Smooth muscle cell (in vitro differentiated cells): ENCODE data around the gene PAX7. TPM values are rescaled to one million over a fixed set of nuclear protein-coding genes. Genes with fewer than 3 reads are reported as not detected.

Experiments used
- DNase-seq: peaks from one replicate; lab custom pipeline; 2025; ENCODE audit not compliant: unreplicated experiment; lab: John Stamatoyannopoulos, UW
- H2AFZ ChIP-seq: fragments of 200-600 bp; sonication (generic); 2 replicates; pipeline ENCODE4 v1.6.0; 2016; ENCODE audit warnings: antibody characterized with exemption, low read depth, mild to moderate bottlenecking
- H3F3A ChIP-seq: fragments of 200-600 bp; sonication (generic); 2 replicates; pipeline ENCODE4 v1.6.0; 2017; ENCODE audit warnings: antibody characterized with exemption, low read depth
- H3K27ac ChIP-seq: fragments of 200-600 bp; sonication (generic); 2 replicates; pipeline ENCODE4 v1.5.1; 2016; ENCODE audit warnings: low read depth, mild to moderate bottlenecking
- H3K27me3 ChIP-seq: fragments of 200-600 bp; sonication (generic); 2 replicates; pipeline ENCODE4 v1.6.1; 2016; ENCODE audit warnings: low read depth, mild to moderate bottlenecking
- H3K36me3 ChIP-seq: fragments of 200-600 bp; sonication (generic); 2 replicates; pipeline ENCODE4 v1.5.1; 2016; ENCODE audit warnings: low read depth
- H3K4me1 ChIP-seq: fragments of 200-600 bp; sonication (generic); 2 replicates; pipeline ENCODE4 v1.5.1; 2016; ENCODE audit warnings: low read depth
- H3K4me2 ChIP-seq: fragments of 200-600 bp; sonication (generic); 2 replicates; pipeline ENCODE4 v1.6.0; 2016; ENCODE audit warnings: mild to moderate bottlenecking
- H3K4me3 ChIP-seq: fragments of 200-600 bp; sonication (generic); 2 replicates; pipeline ENCODE4 v1.5.1; 2016; ENCODE audit warnings: mild to moderate bottlenecking
- H3K79me2 ChIP-seq: fragments of 200-600 bp; sonication (generic); 2 replicates; pipeline ENCODE4 v1.6.0; 2016; ENCODE audit warnings: low read depth, mild to moderate bottlenecking
- H3K9ac ChIP-seq: fragments of 200-600 bp; sonication (generic); 2 replicates; pipeline ENCODE4 v1.6.0; 2016; ENCODE audit warnings: low read depth
- H3K9me3 ChIP-seq: fragments of 200-600 bp; sonication (generic); replicated peaks from 2 replicates; pipeline ENCODE4 v1.5.1; 2016; ENCODE audit warnings: low read depth
- H4K20me1 ChIP-seq: fragments of 200-600 bp; sonication (generic); 2 replicates; pipeline ENCODE4 v1.6.0; 2016; ENCODE audit warnings: low read depth
- CTCF ChIP-seq: fragments of 200-600 bp; sonication (generic); IDR thresholded peaks from 2 replicates; pipeline ENCODE4 v1.5.1; 2017; ENCODE audit warnings: borderline replicate concordance, mild to moderate bottlenecking, antibody characterized with exemption; ENCODE audit not compliant: insufficient read depth, poor library complexity, severe bottlenecking
- WGBS: methylation state at CpG from one replicate; pipeline ENCODE4 v1.1.7; 2016; ENCODE audit warnings: low lambda C conversion rate; 5-methylcytosine and 5-hydroxymethylcytosine counted together
- polyA plus RNA-seq: library from polyadenylated mRNA; unstranded; fragments of >200 nt; fragmentation: Nextera tagmentation; extraction: Ambion mirVana; gene quantifications from 2 replicates; pipeline ENCODE4 v1.2.1, GENCODE V29; 2016
- total RNA-seq: library from RNA; depleted of rRNA; stranded (reverse); fragments of >200 nt; gene quantifications from 2 replicates; pipeline ENCODE4 v1.2.3, GENCODE V29; 2014

Gene PAX7
- total and polyA plus RNA-seq, 2 experiments from 2014 or later, result not detected

- no peaks in the 10 kb centered on the region for H4K20me1 ChIP-seq
- H3K9me3 ChIP-seq, result no peaks in the 10 kb centered on the region
- H3K4me1 ChIP-seq, result no peaks in the 10 kb centered on the region
- no peak overlapping the region for H3K4me2 ChIP-seq
- peaks cover 11% of the 10 kb centered on the region for H3K27me3 ChIP-seq
- no peak overlapping the region for H3K27ac ChIP-seq
- WGBS, result 73% methylated on average over 11 of the region's 11 CpGs
- H3K4me3 ChIP-seq, result no peak overlapping the region
- no peak for TF ChIP-seq CTCF
- H3K9ac ChIP-seq, result no peak overlapping the region
- H3K79me2 ChIP-seq, result no peaks in the 10 kb centered on the region
- no peaks in the 10 kb centered on the region for H3K36me3 ChIP-seq
- no peak overlapping the region for H2AFZ ChIP-seq
- H3F3A ChIP-seq, result no peaks in the 10 kb centered on the region
- no peak for DNase-seq
Measured at GRCh38 chr1:18711536-18712251, 81.0 kb downstream of the PAX7 start.

GRCh38 chr1:18712252-18712600, 81.6 kb downstream of the PAX7 start:
- WGBS, result 68% methylated on average over 5 of the region's 5 CpGs
- no peaks in the 10 kb centered on the region for H3K79me2 ChIP-seq
- DNase-seq, result no peak
- H4K20me1 ChIP-seq, result no peaks in the 10 kb centered on the region
- no peak overlapping the region for H3K9ac ChIP-seq
- no peaks in the 10 kb centered on the region for H3K9me3 ChIP-seq
- H3F3A ChIP-seq, result no peaks in the 10 kb centered on the region
- TF ChIP-seq CTCF, result no peak
- H2AFZ ChIP-seq, result no peak overlapping the region
- no peaks in the 10 kb centered on the region for H3K36me3 ChIP-seq
- no peak overlapping the region for H3K4me2 ChIP-seq
- no peak overlapping the region for H3K4me3 ChIP-seq
- H3K4me1 ChIP-seq, result no peaks in the 10 kb centered on the region
- H3K27me3 ChIP-seq, result peaks cover 16% of the 10 kb centered on the region
- H3K27ac ChIP-seq, result no peak overlapping the region

GRCh38 chr1:18714404-18715175, 83.9 kb downstream of the PAX7 start:
- WGBS, result 81% methylated on average over 11 of the region's 12 CpGs
- DNase-seq, result no peak

More at GRCh38 chr1:18714404-18715175, 83.9 kb downstream of the PAX7 start:
- no peaks in the 10 kb centered on the region for H3K9me3 ChIP-seq
- H4K20me1 ChIP-seq, result no peaks in the 10 kb centered on the region
- H3K4me3 ChIP-seq, result no peak overlapping the region
- no peak for TF ChIP-seq CTCF
- H3K79me2 ChIP-seq, result no peaks in the 10 kb centered on the region
- no peak overlapping the region for H3K4me2 ChIP-seq
- H3K4me1 ChIP-seq, result no peaks in the 10 kb centered on the region
- no peak overlapping the region for H3K9ac ChIP-seq
- H3K27me3 ChIP-seq, result peaks cover 35% of the 10 kb centered on the region
- no peak overlapping the region for H3K27ac ChIP-seq
- H2AFZ ChIP-seq, result no peak overlapping the region
- no peaks in the 10 kb centered on the region for H3K36me3 ChIP-seq
- no peaks in the 10 kb centered on the region for H3F3A ChIP-seq
